HL-60 (cell line): Measurements from ENCODE around the gene IBTK.

ENCODE experiments used
- CTCF ChIP-seq: IDR thresholded peaks from one replicate; pipeline ENCODE4 v1.5.1; 2011; ENCODE audit warnings: low read length, control low read depth, inconsistent platforms; ENCODE audit not compliant: insufficient read depth
- GABPA ChIP-seq: IDR thresholded peaks from 2 replicates; pipeline ENCODE4 v1.6.1; 2012; ENCODE audit warnings: low read depth
- POLR2AphosphoS5 ChIP-seq: IDR thresholded peaks from 2 replicates; pipeline ENCODE4 v1.6.1; 2012; ENCODE audit warnings: low read depth

DNA sequence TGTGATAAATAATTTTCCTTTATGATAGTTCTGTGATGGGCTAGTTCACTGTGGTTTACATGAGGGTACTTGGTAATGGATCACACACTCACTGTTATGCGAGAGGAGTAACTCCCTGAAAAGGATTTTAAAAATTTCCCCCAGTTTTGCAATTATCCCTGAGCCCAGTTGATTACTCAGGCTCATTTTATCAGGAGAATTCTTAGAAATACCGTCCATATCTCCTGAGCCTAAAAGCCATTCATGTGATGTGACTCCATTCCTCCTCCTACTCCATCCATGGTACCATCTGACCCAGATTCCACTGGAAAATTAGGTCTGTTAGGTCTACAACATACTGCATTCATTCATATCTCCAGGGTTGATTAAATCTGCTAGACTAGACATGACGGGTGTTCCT lies 16.4 kb upstream of the IBTK start:
- TF ChIP-seq GABPA, result no peak
- no peak for TF ChIP-seq CTCF
- no peak for TF ChIP-seq POLR2AphosphoS5
